ENCODE results near the gene SLC6A19. TPM values are rescaled to one million over a fixed set of nuclear protein-coding genes. Genes with fewer than 3 reads are reported as not detected.

Gene SLC6A19
- total and polyA plus RNA-seq, 2 of the 4 experiments (the other 2 are of a cell fraction): not detected

DNA sequence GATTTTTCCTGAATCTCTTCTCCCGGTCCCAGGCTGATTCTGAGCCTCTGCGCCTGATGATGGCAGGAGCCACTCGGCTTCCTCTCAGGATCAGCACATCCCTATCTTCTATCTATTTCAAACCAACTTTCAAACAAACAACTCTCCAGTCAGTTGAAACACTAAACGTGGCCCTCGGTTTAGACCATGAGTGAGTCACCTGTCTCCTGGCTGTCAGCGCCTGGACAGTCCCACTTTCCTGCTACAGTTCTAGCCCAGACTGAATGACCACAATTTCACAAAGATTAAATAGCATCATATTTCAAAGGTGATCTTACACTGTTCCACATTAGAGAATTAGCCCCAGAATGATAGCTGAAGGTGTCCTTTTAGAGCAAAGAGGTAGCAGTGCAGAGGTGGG is 6.2 kb downstream of the SLC6A19 start:
- H4K5ac ChIP-seq (ENCODE audit: low read depth, low read length): no peak overlapping the region
- H3K4me2 ChIP-seq (ENCODE audit: low read depth, low read length): no peak overlapping the region
- no peak overlapping the region for H3K23ac ChIP-seq (ENCODE audit: low read depth, low read length)
- H3K36me3 ChIP-seq (ENCODE audit: control insufficient read depth, insufficient read depth, low read length): no peaks in the 10 kb centered on the region
- no peak overlapping the region for H3K4me3 ChIP-seq (ENCODE audit: insufficient read depth, low read depth, low read length)
- no peak overlapping the region for H2BK5ac ChIP-seq (ENCODE audit: low read depth, low read length, poor library complexity, severe bottlenecking)
- no peak overlapping the region for H3K14ac ChIP-seq (replicated peaks; ENCODE audit: low read depth, low read length)
- no peak overlapping the region for H3K18ac ChIP-seq (ENCODE audit: low read depth, low read length)
- 36% methylated on average over 4 of the region's 6 CpGs; no CpG with 5 or more reads in 1 of the 2 experiments for WGBS, 2 experiments (ENCODE audit: extremely low coverage in 2 of 2, insufficient read length in 1 of 2)
- no peak overlapping the region for H2AK5ac ChIP-seq (ENCODE audit: low read depth, low read length)
- H3K9me1 ChIP-seq (ENCODE audit: insufficient read depth, low read length): peaks cover 6% of the 10 kb centered on the region; the same call in 1 of the 2 replicates
- no peak overlapping the region for H2AFZ ChIP-seq (replicated peaks; ENCODE audit: low read length, poor library complexity)
- H2BK120ac ChIP-seq (ENCODE audit: low read depth, low read length): no peak overlapping the region
- dilution Hi-C loops (cut with HindIII; ENCODE audit: low sequenced_read_pairs, unreplicated experiment) (no loop called here), in situ Hi-C loops (cut with MboI; ENCODE audit: low sequenced_read_pairs) (no loop called here), intact Hi-C loops (cut with micrococcal nuclease) (no loop called here)
- no peak overlapping the region for H2AK9ac ChIP-seq (replicated peaks; ENCODE audit: low read depth, low read length, poor library complexity)
- H4K91ac ChIP-seq (ENCODE audit: insufficient read depth, low read depth, low read length): no peak overlapping the region
- POLR2A ChIA-PET (ENCODE audit: unreplicated experiment): no interaction called here
- no peaks in the 10 kb centered on the region; the same call in 1 of the 2 replicates for H4K20me1 ChIP-seq (ENCODE audit: insufficient read depth, low read length)
- ATAC-seq (ENCODE audit: low read depth) (no peak), DNase-seq (no peak)
- CTCF ChIA-PET: interaction anchor here (0.7 kb wide), 1 partner anchor 781 kb away, joined by 3 read pairs; no protein-coding TSS in a partner anchor
- no TSS peak for BruUV-seq (replicated peaks)
- no peak overlapping the region for H3K56ac ChIP-seq (ENCODE audit: extremely low read depth, insufficient read depth, low read length)
- no peak overlapping the region for H3K4ac ChIP-seq (ENCODE audit: low read depth, low read length)
- TF ChIP-seq, protein P1, sequence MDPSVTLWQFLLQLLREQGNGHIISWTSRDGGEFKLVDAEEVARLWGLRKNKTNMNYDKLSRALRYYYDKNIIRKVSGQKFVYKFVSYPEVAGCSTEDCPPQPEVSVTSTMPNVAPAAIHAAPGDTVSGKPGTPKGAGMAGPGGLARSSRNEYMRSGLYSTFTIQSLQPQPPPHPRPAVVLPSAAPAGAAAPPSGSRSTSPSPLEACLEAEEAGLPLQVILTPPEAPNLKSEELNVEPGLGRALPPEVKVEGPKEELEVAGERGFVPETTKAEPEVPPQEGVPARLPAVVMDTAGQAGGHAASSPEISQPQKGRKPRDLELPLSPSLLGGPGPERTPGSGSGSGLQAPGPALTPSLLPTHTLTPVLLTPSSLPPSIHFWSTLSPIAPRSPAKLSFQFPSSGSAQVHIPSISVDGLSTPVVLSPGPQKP (IDR thresholded peaks at IDR 0.05; ENCODE audit: borderline replicate concordance, low read depth, low read length): no peak
- no peak for TF ChIP-seq CEBPB (IDR thresholded peaks at IDR 0.05; ENCODE audit: low read depth, low read length)
- TF ChIP-seq, protein P2, sequence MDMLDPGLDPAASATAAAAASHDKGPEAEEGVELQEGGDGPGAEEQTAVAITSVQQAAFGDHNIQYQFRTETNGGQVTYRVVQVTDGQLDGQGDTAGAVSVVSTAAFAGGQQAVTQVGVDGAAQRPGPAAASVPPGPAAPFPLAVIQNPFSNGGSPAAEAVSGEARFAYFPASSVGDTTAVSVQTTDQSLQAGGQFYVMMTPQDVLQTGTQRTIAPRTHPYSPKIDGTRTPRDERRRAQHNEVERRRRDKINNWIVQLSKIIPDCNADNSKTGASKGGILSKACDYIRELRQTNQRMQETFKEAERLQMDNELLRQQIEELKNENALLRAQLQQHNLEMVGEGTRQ (IDR thresholded peaks at IDR 0.05; ENCODE audit: low read depth, low read length): no peak
- no peak for TF ChIP-seq RCOR1 (IDR thresholded peaks at IDR 0.05; ENCODE audit: insufficient replicate concordance, low read length)
- no peak for TF ChIP-seq SMC3 (IDR thresholded peaks at IDR 0.05; ENCODE audit: low read depth, low read length)
- TF ChIP-seq POLR2A (IDR thresholded peaks at IDR 0.05; ENCODE audit: low read depth, low read length): no peak
- no peak for TF ChIP-seq RFX5 (IDR thresholded peaks at IDR 0.05; ENCODE audit: low read depth, low read length)
- TF ChIP-seq, protein P3, sequence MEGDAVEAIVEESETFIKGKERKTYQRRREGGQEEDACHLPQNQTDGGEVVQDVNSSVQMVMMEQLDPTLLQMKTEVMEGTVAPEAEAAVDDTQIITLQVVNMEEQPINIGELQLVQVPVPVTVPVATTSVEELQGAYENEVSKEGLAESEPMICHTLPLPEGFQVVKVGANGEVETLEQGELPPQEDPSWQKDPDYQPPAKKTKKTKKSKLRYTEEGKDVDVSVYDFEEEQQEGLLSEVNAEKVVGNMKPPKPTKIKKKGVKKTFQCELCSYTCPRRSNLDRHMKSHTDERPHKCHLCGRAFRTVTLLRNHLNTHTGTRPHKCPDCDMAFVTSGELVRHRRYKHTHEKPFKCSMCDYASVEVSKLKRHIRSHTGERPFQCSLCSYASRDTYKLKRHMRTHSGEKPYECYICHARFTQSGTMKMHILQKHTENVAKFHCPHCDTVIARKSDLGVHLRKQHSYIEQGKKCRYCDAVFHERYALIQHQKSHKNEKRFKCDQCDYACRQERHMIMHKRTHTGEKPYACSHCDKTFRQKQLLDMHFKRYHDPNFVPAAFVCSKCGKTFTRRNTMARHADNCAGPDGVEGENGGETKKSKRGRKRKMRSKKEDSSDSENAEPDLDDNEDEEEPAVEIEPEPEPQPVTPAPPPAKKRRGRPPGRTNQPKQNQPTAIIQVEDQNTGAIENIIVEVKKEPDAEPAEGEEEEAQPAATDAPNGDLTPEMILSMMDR (conservative IDR thresholded peaks at IDR 0.05; ENCODE audit: low read depth, low read length): no peak
- TF ChIP-seq FOS (IDR thresholded peaks at IDR 0.05; ENCODE audit: low read depth, low read length): no peak
- TF ChIP-seq RAD21 (IDR thresholded peaks at IDR 0.05; ENCODE audit: low read length): no peak
- TF ChIP-seq MAZ (IDR thresholded peaks at IDR 0.05; ENCODE audit: borderline replicate concordance, low read depth, low read length): no peak
- no peak for TF ChIP-seq MAFK (IDR thresholded peaks at IDR 0.05; ENCODE audit: low read depth, low read length)
- TF ChIP-seq BHLHE40 (IDR thresholded peaks at IDR 0.05; ENCODE audit: low read depth, low read length): no peak
- no peak for TF ChIP-seq CHD1 (IDR thresholded peaks at IDR 0.05; ENCODE audit: low read depth, low read length)
- no peak for TF ChIP-seq NFE2L2 (IDR thresholded peaks at IDR 0.05; ENCODE audit: low read depth, low read length)
- no peak overlapping the region for H2BK20ac ChIP-seq (ENCODE audit: low read depth, low read length)
- peaks cover 3% of the 10 kb centered on the region; the same call in 1 of the 2 replicates for H3K4me1 ChIP-seq (ENCODE audit: control insufficient read depth, insufficient read depth, low read length)
- H3K9me3 ChIP-seq (ENCODE audit: control insufficient read depth, insufficient read depth, low read length): no peaks in the 10 kb centered on the region
- no peaks in the 10 kb centered on the region for H3K79me1 ChIP-seq (ENCODE audit: low read depth in 1 of 2, low read length in 2 of 2)
- H4K8ac ChIP-seq (ENCODE audit: low read depth in 2 of 2, low read length in 2 of 2): no peak overlapping the region
- no peak overlapping the region for H3K9ac ChIP-seq (ENCODE audit: low read depth, low read length)
- H3K27ac ChIP-seq (ENCODE audit: insufficient read depth, low read length): no peak overlapping the region
- H2BK15ac ChIP-seq (ENCODE audit: low read depth, low read length): no peak overlapping the region
- H3K27me3 ChIP-seq (ENCODE audit: control insufficient read depth, insufficient read depth, low read length): peaks cover 28% of the 10 kb centered on the region; the same call in 1 of the 2 replicates

All from IMR-90 (cell line).